Measurements from ENCODE around the gene THOP1.

Gene THOP1

DNA sequence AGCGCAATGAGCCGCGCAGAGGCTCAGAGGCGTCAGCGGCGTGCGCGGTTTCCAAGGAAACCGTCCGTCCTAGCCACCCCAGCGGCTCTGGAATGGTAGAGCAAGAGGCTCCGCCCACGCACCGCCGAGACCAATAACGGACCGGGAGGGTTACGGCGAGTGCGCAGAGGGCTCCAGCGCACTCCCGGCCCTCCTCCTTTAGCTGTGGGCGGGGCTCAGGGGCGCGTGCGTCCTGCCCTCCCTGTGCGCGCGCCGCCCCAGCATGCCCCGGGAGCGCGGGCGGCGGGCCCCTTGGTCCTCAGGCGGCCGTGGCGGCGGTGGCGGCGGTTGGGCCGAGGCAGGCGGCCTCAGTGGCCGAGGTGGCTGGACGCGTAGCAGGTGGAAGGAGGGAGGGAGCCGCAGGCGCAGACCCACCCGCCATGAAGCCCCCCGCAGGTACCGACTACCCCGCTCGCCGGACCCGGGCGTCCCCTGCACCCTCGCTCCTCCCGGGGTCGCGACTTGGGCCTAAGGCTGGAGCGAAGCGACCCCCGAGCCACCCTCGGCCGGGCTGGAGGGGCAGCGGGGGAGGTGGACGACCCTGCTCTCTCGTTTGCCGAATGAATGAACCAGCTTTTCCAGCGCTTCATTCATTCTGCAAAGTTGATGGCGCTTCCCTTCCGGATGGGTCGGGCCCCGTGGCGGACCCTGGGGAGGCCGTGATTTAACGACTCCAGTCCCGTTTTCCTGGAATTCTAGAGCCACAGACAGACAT lies at the start of gene THOP1:
Gene THOP1 (plus strand): TSS at position 260 of the 754 bp plus-strand sequence. CDS start 160 bp downstream, at position 420.
- peak; percentile 98 for DNase-seq (ENCODE audit: low spot score)

DNA sequence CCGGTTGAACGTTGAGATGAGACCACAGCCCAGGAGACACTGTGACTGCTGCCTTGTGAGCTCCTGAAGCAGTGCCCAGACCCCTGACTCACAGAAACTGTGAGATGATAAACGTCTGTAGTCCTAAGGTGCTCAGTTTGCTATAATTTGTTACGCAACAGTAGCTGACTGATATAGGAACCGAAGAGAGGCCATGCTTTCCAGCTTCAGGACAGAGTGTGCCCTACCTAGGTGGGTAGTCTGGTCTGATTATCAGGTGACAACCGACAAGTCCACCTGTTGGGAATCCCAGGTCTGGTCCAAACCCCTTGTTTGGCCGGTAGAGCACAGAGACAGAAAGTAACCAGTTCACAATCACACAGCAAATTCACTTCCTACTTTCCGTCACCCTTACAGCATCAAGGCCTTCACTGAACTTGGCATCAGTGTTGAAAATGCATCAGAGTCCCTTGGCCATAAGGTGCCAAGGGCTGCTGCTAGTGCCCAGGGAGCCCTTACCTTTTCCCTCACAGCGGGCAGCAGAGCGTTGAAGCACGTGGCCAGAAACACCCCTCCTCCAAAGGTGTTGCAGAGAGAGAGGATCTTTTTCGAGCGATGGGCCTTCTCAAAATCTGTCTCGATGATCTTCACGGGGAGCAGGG lies 48.6 kb upstream of the THOP1 start:
- no peak for DNase-seq (ENCODE audit: low spot score)

DNA sequence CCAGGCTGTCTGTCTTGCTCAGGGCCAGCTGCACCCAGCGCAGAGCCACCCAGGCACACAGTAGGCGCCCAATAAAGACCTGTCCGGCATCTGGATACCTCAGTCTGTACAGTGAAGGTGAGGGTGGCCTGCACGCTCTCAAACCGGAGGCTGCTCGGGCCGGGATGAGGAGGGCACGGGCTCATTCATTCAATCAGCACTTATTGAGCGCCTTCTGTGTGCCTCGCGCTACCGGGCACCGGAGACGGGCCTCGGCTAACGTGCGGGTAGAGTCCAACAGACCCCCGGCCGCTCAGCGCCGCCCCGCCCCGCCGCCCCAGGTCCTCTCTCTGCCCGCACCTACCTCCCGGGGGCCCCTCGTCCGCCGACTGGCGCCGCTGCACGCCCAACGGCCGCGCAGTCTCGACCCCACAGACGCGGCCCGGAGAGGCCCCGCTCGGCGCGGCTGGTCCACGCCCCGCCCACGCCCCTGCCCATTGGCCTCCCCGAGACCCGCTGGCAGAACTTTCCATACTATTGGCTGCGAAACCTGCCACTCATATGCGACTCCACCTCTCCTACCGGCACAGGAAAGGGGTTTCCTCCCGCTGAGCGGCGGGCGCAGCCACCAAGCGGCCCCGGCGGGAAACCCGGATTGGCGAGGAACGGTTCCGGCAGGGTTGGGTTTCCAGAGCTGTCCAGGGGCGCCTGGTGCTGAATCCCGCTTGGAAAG lies 45.5 kb upstream of the THOP1 start, which contains the start of gene SLC39A3:
Gene SLC39A3 (minus strand): TSS at position 416 of the 712 bp plus-strand sequence. CDS start 2,760 bp downstream, outside the sequence.
- DNase-seq (ENCODE audit: low spot score), result peak; percentile 97

DNA sequence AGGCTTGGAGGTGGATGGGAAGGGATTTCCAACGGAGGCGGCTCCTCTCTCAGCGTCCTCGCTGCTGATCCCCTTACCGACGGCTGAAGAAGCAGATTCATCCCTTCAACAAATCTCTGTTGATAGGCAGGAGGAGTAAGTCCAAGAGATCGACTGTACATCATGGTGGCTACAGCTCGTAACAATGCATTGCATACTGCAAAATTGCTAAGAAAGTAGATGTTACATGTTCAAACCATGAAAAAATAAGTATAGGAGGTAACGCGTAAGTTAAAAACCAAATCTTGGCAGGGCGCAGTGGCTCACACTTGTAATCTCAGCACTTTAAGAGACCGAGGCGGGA lies 45.0 kb upstream of the THOP1 start:
- DNase-seq (ENCODE audit: low spot score), result no peak

DNA sequence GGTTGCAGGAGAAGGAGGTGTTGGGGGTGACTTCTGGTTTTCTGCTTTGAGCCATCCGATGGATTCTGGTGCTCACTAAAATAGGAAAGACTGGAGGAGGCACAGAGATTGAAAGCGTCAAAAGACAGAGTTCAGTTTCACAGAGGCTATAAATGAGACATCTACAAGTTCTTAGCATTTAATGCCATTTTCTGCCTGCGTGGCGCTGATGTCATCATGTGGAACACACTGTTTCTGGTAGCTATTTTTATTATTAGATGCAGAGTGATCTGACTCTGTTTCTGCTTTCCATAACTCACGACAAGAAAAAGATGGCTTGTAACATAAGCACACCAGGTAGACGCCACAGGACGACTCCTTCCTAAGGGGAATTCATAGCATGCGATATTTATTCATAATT lies 42.2 kb upstream of the THOP1 start:
- no peak for DNase-seq (ENCODE audit: low spot score)

DNA sequence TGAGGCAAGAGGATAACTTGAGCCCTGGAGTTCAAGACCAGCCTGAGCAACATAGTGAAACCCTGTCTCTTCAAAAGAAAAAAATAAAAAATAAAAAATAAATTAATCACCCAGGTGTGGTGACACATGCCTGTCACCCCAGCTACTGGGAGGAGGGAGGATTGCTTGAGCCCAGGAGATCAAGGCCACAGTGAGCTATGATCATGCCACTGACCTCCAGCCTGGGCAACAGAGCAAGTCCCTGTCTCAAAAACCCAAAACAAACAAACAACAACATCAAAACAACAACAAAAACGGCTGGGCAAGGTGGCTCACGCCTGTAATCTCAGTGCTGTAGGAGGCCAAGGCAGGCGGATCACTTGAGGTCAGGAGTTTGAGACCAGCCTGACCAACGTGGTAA lies 41.2 kb upstream of the THOP1 start:
- DNase-seq (ENCODE audit: low spot score), result no peak

DNA sequence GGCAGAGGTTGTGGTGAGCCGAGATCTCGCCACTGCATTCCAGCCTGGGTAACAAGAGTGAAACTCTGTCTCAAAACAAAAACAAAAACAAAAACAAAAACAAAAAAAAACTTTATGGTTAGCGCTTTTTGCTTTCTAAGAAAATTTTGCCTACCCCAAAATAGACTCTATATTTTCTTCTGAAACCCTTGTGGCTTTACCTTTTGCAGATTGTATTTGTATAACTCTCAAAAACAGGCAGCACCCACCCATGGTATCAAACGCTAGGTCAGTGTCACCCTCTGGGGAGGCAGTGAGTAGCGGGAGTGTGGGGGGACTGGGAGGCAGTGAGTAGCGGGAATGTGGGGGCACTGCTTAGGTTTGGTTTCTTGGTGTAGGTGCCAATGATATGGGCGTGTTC lies 38.0 kb upstream of the THOP1 start:
- no peak for DNase-seq (ENCODE audit: low spot score)

DNA sequence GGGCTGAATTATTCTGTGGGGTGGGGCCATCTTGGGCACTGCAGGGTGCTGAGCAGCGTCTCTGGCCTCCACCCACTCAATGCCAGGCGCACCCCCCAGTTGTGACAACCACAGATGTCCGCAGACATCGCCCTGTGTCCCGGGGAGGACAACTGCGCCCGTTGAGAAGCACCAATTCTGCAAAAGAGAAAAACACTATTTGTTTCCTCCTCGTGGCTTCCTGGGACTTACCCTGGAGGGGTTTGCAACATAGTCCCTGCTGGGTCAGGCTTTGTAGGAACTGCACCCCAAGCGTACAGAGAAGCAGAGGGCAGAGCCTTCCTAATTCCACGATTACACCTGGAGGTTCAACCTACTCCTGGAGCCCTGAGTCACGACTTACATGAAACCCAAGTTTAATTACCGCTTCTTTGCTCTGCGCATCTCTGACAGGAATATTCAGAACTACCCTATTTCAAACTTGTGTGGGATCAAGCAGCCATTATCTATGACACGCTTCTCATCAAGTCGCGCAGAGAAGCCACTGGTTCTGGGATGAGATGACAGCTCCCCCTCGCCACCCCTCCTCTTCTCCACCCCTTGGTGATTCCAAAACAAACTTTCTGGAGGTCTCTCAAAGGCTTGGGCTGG lies 34.4 kb upstream of the THOP1 start:
- peak; percentile 32 for DNase-seq (ENCODE audit: low spot score)

DNA sequence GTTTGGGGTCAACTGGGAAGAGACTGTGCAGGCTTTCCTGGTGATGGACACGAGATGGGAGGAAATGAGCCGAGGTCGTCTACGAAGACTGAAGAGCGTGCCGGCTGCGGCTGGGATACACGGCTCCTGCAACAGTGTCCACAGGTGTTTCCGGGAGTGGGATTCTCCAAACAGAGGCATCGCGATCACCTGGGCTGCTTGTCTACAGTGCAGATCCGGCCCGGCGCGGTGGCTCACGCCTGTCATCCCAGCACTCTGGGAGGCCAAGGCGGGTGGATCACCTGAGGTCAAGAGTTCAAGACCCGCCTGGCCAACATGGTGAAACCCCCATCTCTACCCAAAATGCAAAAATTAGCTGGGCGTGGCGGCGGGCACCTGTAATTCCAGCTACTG lies 33.9 kb upstream of the THOP1 start:
- DNase-seq (ENCODE audit: low spot score), result no peak

DNA sequence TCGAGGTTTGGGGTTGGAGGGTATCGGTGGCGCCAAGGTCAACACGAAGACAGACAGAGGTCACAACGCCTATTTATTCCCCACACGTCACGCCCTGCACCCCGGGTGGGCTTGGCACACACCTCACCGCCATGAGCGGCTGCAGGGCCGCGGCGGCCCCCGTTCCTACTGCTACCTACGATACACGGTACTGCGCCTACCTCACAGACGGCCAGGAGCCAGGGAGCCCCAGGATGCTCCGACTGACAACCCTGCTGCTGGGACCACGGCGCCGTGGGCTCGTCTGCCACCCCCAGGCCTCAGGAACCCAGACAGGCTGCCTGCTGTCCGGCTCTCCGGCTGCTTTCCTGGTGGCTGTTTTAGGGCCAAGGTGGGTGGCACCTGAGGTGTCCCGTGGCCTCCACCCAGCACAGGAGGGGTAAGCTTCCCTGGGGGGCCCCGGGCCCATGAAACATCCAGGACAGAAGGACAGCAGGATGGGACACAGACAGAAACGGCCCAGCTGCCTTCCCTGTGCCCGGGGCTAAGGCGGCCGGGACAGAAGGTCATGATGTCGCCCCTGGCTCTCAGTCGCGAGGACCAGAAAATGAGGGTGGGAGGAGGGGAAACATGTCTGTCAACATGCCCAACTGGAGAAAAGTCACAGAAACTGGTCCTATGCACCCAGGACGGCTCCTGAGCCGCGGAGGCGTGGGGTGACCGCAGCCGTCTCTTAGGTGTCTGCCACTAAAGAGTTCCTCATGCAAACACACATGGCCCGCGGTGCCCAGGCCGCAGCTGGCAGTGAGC lies 30.4 kb upstream of the THOP1 start:
- no peak for DNase-seq (ENCODE audit: low spot score)

DNA sequence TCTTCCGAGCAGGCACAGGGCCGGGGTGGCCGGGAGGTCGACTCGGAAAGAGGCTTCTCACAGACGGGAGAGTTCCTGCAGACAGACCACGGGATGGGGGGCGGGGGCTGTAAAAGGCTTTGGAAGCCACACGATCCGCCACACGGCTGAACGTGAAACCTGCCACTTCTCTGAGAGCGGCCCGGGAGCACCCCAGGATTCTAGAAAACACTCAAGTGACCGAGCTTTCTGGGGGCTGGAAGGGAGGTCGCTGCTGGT lies 29.9 kb upstream of the THOP1 start:
- DNase-seq (ENCODE audit: low spot score), result no peak

DNA sequence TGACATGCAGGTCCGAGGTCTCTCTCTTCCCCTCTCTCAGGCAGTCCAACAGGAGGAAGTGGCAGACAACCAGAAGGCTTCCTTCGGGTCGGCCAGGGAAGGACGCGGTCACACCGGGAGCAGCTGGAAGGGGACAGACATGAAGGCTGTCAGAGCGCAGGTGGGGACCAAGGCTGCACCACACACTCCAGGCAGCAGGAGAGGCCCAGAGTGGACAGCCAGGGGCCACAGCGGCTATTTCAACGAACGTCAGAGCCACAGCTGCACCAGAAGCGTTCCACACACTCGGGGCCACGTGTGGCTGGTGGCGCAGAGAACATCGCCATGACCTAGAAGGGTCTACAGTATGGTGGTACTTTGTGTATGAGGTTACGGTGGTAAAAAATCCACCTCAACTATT lies 29.5 kb upstream of the THOP1 start:
- DNase-seq (ENCODE audit: low spot score), result no peak

DNA sequence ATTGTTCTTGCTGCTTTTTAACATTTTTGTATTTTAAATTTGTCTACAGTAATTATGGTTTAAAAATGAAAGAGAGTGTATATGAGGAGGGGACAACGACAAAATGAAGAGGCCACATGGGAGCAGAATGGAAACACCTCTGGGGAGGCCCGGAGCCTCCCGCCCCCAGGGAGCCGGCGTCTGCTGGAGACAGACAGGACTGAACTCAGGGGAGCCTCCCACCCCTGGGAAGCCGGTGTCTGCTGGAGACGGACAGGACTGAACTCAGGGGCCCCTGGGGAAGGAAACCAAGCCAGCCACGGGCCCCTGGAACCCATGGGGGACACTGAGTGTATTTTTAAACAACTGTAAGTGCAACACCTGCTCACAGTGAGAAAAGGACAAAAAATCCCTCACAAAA lies 28.8 kb upstream of the THOP1 start:
- no peak for DNase-seq (ENCODE audit: low spot score)

DNA sequence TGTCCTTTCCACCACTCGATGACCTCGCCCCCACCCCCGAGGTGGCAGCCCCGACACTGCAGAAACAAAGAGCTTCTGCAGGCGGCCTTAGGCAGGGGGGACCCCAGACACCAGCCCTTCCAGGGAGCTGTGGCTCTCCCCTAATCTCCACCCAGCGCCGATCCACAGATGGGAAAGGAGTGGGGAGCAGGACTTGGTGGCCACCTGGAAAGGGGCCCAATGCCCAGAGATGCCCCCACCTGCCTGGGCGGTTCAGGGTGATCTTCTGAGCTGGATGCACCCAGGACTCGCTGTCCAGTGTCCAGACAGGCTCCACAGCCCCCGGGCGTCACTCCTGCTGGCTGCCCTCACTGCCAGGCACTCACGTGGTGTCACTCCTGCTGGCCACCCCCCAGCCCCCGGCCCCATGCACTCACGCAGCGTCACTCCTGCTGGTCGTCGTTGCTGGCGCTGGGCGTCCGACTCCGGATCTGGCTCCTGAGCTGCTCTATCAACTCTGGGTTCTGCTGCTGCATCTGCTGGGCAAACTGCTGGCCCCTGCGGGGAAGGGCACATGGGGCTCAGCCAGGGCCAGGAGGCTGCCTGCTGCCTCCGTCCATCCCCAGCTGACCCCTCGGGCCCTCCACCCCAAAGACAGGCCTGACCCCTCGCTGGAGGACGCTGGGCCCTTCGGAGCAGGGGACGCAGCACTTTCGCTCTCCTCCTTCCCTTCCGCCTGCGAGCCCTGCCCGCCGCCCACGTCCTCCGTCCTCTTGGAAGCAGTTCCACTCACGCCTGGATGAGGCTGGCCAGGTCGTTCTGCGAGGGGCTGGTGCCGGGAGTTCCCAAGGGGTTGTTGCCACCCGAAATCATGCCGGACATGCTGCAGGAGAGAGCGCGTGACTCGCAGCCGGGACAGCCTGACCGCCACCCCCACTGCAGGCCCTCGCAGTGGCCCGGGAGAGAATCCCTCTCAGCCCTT lies 28.1 kb upstream of the THOP1 start:
- no peak for DNase-seq (ENCODE audit: low spot score)

DNA sequence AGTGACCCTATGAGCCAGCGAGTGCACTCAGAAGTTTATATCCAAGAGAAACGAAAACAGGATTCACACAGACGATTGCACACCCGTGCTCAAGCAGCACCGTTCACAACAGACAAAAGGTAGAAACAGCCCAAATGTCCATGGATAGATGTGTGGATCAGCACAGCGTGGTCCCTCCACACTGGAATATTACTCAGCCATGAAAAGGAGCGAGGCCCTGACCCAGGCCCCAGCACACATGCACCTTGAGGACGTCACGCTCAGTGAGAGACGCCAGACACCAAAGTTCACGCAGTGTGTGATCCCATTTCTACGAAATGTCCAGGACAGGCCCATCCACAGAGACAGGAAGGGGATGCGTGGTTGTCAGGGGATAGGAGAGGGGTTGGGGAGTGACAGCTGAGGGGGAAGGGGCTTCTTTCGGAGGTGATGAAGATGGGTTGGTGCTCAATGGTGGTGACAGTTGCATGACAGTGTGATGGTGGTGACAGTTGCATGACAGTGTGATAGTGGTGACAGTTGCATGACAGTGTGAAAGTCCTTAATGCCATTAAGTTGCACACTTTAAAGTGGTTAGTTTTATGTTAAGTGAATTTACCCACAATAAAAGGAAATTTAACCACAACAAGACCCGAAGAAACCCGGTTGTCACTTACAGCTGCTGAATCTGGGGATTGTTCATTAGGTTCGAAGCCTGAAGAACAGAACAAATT lies 26.5 kb upstream of the THOP1 start:
- DNase-seq (ENCODE audit: low spot score), result no peak

DNA sequence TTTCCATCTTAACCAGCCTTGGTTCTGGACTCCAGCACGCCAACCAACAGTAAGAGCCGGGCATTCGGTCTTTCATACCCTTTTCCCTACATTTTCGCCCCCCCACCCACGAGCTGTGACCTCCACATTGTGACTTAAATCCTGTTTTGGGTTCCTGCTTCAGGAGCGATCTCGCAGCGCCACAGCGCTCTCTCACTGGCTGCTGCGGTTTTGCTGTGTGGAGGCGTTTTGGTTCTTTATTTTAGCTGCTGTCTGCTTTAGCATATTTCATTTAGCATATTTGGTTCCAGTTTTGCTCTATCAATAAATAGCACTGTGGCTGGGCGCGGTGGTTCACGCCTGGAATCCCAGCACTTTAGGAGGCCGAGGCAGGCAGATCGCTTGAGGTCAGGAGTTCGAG lies 25.9 kb upstream of the THOP1 start:
- DNase-seq (ENCODE audit: low spot score), result no peak

DNA sequence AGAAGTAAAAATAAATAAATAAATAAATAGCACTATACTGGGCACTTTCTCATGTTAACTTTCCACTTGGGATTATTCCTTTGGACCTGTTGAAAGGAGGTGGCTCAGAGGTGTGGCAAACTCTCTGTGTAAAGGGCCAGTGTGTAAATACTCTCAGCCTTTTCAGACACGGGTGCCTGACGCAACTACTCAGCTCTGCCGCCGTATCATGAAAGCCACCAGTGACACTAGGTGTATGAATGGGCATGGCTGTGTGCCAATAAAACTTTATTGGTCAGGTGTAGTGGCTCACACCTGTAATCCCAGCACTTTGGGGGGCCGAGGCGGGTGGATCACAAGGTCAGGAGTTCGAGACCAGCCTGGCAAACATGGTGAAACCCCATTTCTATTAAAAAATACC lies 25.3 kb upstream of the THOP1 start:
- no peak for DNase-seq (ENCODE audit: low spot score)

DNA sequence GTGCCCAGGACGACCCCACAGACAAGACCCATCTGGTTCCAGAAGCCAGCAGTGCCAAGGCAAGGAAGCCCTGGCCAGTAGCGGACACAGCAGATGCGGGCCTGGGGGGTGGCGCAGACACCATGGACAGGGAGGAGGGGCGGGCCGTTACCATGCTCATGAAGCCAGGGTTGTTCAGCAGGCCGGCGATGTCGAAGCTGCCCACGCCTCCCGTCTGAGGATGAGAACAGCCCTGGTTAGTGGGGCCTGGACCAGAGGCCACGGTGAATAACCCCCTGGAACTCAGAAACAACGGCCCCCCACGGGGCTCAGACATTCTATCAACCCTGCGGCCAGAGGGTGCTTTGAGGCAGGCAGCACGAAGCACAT lies 24.0 kb upstream of the THOP1 start:
- DNase-seq (ENCODE audit: low spot score), result no peak

DNA sequence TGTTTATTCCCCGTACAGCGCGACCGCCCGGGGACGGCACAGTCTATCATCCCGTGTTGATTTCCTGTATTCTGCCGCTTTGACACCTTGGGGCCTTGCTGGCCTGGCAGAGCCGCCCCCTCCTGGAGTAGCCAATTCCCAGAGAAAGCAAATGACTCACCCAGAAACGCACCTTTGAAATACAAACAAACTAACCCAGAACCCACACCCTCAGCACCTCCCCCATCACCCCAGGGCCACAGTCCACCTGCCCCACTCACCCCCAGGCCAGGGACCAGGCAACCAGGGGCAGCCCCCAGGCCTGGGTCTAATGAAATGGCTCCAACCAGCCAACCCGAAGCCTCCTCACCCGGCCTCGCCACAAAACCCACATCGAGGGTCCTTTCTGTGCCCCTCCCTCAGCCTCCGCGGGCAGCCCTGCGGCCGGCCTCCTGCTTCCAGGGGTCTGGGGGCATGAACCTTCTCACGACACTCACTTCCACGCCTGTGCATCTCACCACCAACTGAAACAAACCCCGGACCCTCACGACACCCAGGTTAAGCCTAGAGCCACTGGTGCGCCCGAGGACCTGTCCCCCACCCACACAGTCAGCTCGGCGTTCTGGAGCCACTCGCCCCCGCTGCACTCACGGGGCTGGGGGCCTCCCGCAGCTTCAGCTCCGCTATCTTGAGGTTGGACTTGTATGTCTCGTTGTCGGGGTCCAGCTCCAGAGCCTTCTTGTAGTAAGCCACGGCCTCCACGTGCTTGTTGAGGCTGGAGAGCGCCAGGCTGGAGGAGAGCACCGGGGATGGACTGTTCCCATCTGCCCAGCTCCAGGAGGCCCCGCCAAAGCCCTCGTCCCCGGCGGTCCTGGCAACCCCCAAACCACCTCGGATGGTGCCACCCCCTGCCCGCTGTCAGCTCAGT lies 23.2 kb upstream of the THOP1 start:
- DNase-seq (ENCODE audit: low spot score), result no peak

Data from globus pallidus (tissue), 1 donor.